ENCODE data around the gene PRR19.
"Not testable (repeated sequence)": the region's sequence is repeated elsewhere in the genome, so short reads cannot be mapped to it uniquely, and the experiment has no call there.

Gene PRR19

GRCh38 chr19:42301646-42302203 lies at the start of gene PRR19:
TSS of gene PRR19 (plus strand) at chr19:42302132. CDS start at chr19:42309585, 7,453 bp downstream.
- DNase-seq (ENCODE audit: low read depth) = no peak

GRCh38 chr19:42252365-42253244 lies 49.3 kb upstream of the PRR19 start:
- no peak for DNase-seq (ENCODE audit: low read depth)

- DNase-seq (ENCODE audit: low read depth) = no peak
These were observed 48.5 kb upstream of the PRR19 start for GRCh38 chr19:42253245-42254088.

GRCh38 chr19:42254089-42254849 lies 47.7 kb upstream of the PRR19 start:
- DNase-seq (ENCODE audit: low read depth) = peak; percentile 68

GRCh38 chr19:42254850-42255765 lies 46.8 kb upstream of the PRR19 start, which contains the start of gene ERF:
TSS of gene ERF (minus strand) at chr19:42255128. CDS start at chr19:42254999, 129 bp downstream.
- DNase-seq (ENCODE audit: low read depth) = peak; percentile 85

- no peak for DNase-seq (ENCODE audit: low read depth)
These were observed 45.9 kb upstream of the PRR19 start for GRCh38 chr19:42255766-42256745.

GRCh38 chr19:42257842-42258241 lies 44.1 kb upstream of the PRR19 start:
- DNase-seq (ENCODE audit: low read depth) = not testable (repeated sequence)

GRCh38 chr19:42261763-42262162 lies 40.2 kb upstream of the PRR19 start:
- no peak for DNase-seq (ENCODE audit: low read depth)

GRCh38 chr19:42266105-42266504 lies 35.8 kb upstream of the PRR19 start:
- not testable (repeated sequence) for DNase-seq (ENCODE audit: low read depth)

- DNase-seq (ENCODE audit: low read depth) = not testable (repeated sequence)
These were observed 34.9 kb upstream of the PRR19 start for GRCh38 chr19:42266928-42267603.

- no peak for DNase-seq (ENCODE audit: low read depth)
These were observed 34.2 kb upstream of the PRR19 start for GRCh38 chr19:42267644-42268141.

- peak; percentile 97 for DNase-seq (ENCODE audit: low read depth)
These were observed 33.7 kb upstream of the PRR19 start for GRCh38 chr19:42268142-42268703.

GRCh38 chr19:42268704-42269477 lies 33.0 kb upstream of the PRR19 start, which contains the start of gene CIC:
TSS of gene CIC (plus strand) at chr19:42269252. CDS start at chr19:42271784, 2,532 bp downstream.
- peak; percentile 98 for DNase-seq (ENCODE audit: low read depth)

- DNase-seq (ENCODE audit: low read depth) = no peak
These were observed 32.2 kb upstream of the PRR19 start for GRCh38 chr19:42269478-42270345.

GRCh38 chr19:42270346-42271044 lies 31.4 kb upstream of the PRR19 start:
- peak; percentile 25 for DNase-seq (ENCODE audit: low read depth)

- no peak for DNase-seq (ENCODE audit: low read depth)
These were observed 30.9 kb upstream of the PRR19 start for GRCh38 chr19:42271045-42271419.

All from stimulated activated CD8-positive, alpha-beta memory T cell treated with anti-CD3 and anti-CD28 coated beads, Interleukin-12 subunit alpha, Interleukin-12 subunit beta, amount 100 ng/mL, for 1 hour (primary cell).